Upper lobe of left lung (tissue), 6 donors: ENCODE measurements around the gene MFRP. TPM values are rescaled to one million over a fixed set of nuclear protein-coding genes. Genes with fewer than 3 reads are reported as not detected.
A peak's percentile ranks its signal among the peaks of the same experiment; 100 is the strongest.
"Not testable (repeated sequence)": the region's sequence is repeated elsewhere in the genome, so short reads cannot be mapped to it uniquely, and the experiment has no call there.

Experiments
- ATAC-seq, 2 donors: fragments of 200-7000 bp; cut with Tn5 transposase; one replicate each; pipeline ENCODE4 v1.9.1; 2022; ENCODE audit warnings: mild to moderate bottlenecking in 2 of 2, moderate library complexity in 2 of 2; ENCODE audit not compliant: low FRiP score in 2 of 2
- DNase-seq, 2 donors: peaks; one replicate each; pipeline ENCODE4 v3.0.0-alpha.2; 2019 to 2020
- H3K27ac ChIP-seq, 4 donors: fragments of 200-600 bp; sonication (generic); one replicate each; pipeline ENCODE4 v1.5.1; 2016 to 2019
- H3K27me3 ChIP-seq, 4 donors: fragments of 200-600 bp; sonication (generic); one replicate each; pipeline ENCODE4 v1.5.1; 2017 to 2019
- H3K36me3 ChIP-seq, 4 donors: fragments of 200-600 bp; sonication (generic); one replicate each; pipeline ENCODE4 v1.5.1; 2016 to 2019
- H3K4me1 ChIP-seq, 4 donors: fragments of 200-600 bp; sonication (generic); one replicate each; pipeline ENCODE4 v1.5.1; 2018 to 2019
- H3K4me3 ChIP-seq, 4 donors: fragments of 200-600 bp; sonication (generic); one replicate each; pipeline ENCODE4 v1.5.1; 2017 to 2019; ENCODE audit warnings: mild to moderate bottlenecking in 2 of 4, moderate library complexity in 1 of 4
- H3K9me3 ChIP-seq, 4 donors: fragments of 200-600 bp; sonication (generic); one replicate each; pipeline ENCODE4 v1.5.1; 2018 to 2019
- EP300 ChIP-seq, 4 donors: sonication (generic); formaldehyde crosslinking; IDR thresholded peaks; one replicate each; pipeline ENCODE4 v1.5.1; 2017; ENCODE audit warnings: antibody characterized with exemption in 4 of 4, control low read depth in 2 of 4
- POLR2A ChIP-seq, 4 donors: fragments of 450-650 bp; IDR thresholded peaks; one replicate each; pipeline ENCODE4 v1.5.1; 2016 to 2017; ENCODE audit warnings: antibody characterized with exemption in 4 of 4, mild to moderate bottlenecking in 2 of 4
- POLR2AphosphoS5 ChIP-seq, 2 donors: sonication (generic); formaldehyde crosslinking; IDR thresholded peaks; one replicate each; pipeline ENCODE4 v1.5.1; 2017; ENCODE audit warnings: antibody characterized with exemption in 2 of 2
- WGBS, 2 donors: methylation state at CpG; one replicate each; pipeline ENCODE4 v1.1.5; 2017 to 2018; 5-methylcytosine and 5-hydroxymethylcytosine counted together
- total RNA-seq, 6 donors: library from RNA; depleted of rRNA in 4 of 6; stranded (reverse); fragments of >200 nt in 4 of 6; gene quantifications; one replicate each; pipeline versions ENCODE4 v1.1.0 to v1.2.1, GENCODE V29; 2016 to 2021
- TF ChIP-seq, protein P1 (sequence below), 6 experiments: fragments of 450-650 bp in 4 of 6; fragments of 200-600 bp in 2 of 6; sonication (generic) in 2 of 6; IDR thresholded peaks; one replicate each; pipeline ENCODE4 v1.5.1; 2016 to 2019; ENCODE audit warnings: antibody characterized with exemption in 6 of 6
- donor health status: DM: no; HTN: no; CAD: no; lungs with moderate emphysema.
- donor health status: DM: no; HTN: yes; CAD: no; lungs with severe emphysema.

The MFRP gene
- not detected for total RNA-seq

DNA sequence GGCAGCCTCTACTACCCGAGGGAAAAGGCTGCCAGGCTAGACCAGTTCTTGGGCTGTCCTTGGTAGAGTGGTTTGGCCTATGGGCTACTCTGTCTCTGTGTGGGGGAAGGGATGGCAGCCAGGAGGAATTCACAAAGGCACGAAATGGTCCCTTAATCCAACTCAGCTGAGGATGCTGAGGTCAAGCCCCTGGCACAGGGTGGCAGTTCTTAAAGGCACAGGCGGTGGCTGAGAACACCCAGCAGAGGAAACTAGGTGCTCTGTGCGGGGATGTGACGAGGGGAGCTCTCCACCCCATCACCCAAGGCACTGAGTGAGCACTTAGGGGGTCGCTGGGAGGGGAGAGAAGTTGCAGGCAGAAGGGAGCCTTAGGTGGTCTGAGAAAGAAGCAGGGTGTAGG is at the start of gene MFRP:
Gene MFRP, minus strand, starts transcription at position 101 of the 400 bp plus-strand sequence. CDS start 192 bp downstream, outside the sequence.
- WGBS, 2 donors = 42 to 43% methylated on average over 5 to 6 of the region's 6 CpGs
- DNase-seq = no peak
- no peak for ATAC-seq

DNA sequence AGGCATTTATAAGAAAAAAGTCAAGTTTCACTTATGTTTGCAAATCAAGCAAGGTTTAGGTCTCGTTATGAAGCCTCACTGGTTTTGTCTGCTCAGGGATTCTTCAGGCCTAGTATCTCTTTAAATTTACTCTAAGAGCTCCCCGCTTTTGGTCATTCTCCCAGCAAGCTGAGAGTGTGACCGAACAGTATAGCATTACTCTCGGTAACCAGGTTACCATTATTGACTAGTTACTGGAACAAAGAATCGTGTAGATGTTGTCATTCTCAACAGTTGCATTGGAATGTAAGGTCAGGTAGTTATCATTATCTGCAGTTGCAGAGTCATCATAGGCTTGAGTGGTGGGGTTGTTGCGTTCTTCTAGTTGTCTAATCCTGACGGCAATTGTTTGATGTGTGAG is 44.8 kb upstream of the MFRP start:
- Histone ChIP-seq H3K9me3 (no peaks in the 10 kb centered on the region), H3K27ac (no peak overlapping the region), H3K27me3 (no peaks in the 10 kb centered on the region), H3K4me3 (no peak overlapping the region), H3K4me1 (no peaks in the 10 kb centered on the region), H3K36me3 (no peaks in the 10 kb centered on the region)
- 89 to 90% methylated on average over 7 of the region's 7 CpGs for WGBS, 2 donors
- TF ChIP-seq, protein P1, sequence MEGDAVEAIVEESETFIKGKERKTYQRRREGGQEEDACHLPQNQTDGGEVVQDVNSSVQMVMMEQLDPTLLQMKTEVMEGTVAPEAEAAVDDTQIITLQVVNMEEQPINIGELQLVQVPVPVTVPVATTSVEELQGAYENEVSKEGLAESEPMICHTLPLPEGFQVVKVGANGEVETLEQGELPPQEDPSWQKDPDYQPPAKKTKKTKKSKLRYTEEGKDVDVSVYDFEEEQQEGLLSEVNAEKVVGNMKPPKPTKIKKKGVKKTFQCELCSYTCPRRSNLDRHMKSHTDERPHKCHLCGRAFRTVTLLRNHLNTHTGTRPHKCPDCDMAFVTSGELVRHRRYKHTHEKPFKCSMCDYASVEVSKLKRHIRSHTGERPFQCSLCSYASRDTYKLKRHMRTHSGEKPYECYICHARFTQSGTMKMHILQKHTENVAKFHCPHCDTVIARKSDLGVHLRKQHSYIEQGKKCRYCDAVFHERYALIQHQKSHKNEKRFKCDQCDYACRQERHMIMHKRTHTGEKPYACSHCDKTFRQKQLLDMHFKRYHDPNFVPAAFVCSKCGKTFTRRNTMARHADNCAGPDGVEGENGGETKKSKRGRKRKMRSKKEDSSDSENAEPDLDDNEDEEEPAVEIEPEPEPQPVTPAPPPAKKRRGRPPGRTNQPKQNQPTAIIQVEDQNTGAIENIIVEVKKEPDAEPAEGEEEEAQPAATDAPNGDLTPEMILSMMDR (IDR thresholded peaks at IDR 0.05) = no peak
- TF ChIP-seq POLR2AphosphoS5 (IDR thresholded peaks at IDR 0.05) (no peak), POLR2A (IDR thresholded peaks at IDR 0.05) (no peak), EP300 (IDR thresholded peaks at IDR 0.05) (no peak)
- ATAC-seq = no peak
- no peak for DNase-seq

More for the DNA sequence above, at the start of gene MFRP:
- TF ChIP-seq, protein P1 (IDR thresholded peaks at IDR 0.05) = no peak
- TF ChIP-seq EP300 (IDR thresholded peaks at IDR 0.05) (no peak), POLR2A (IDR thresholded peaks at IDR 0.05) (no peak), POLR2AphosphoS5 (IDR thresholded peaks at IDR 0.05) (no peak)
- no peaks in the 10 kb centered on the region for H3K9me3 ChIP-seq
- no peaks in the 10 kb centered on the region for H3K27me3 ChIP-seq
- no peak within 1 kb of the TSS for H3K4me3 ChIP-seq
- H3K27ac ChIP-seq = no peak within 1 kb of the TSS
- H3K36me3 ChIP-seq = no peaks in the 10 kb centered on the region
- H3K4me1 ChIP-seq = peaks cover under 1 to 8% (median 3%) of the 10 kb centered on the region in 4 donors

DNA sequence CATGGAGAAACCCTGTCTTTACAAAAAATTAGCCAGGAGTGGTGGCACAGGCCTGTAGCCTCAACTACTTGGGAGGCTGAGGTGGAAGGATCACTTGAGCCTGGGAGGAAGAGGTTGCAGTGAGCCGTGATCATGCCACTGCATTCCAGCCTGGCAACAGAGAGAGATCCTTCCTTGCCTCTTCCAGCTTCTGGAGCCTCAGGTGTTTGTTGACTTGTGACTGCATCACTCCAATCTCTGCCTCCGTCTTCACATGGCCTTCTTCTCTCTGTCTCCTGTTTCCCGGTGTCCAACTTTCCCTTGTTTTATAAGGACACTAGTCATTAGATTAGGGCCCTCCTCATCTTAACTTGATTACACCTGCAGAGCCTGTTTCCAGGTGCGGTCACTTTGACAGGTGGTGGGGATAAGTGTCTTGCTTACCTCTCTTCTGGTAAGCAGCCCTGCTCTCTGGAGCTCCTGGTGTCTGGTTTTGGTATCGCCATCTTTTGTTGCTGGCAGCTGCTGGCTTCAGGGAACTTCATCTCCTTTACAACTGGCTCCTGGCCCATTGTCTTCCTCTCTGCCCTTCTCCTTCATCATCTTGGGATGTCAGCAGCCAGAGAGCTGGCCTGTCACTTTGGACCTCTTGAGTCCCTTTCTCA is 43.2 kb upstream of the MFRP start:
- no peaks in the 10 kb centered on the region for H3K9me3 ChIP-seq
- H3K4me1 ChIP-seq = no peaks in the 10 kb centered on the region
- ATAC-seq (no peak), DNase-seq (no peak)
- no peaks in the 10 kb centered on the region for H3K27me3 ChIP-seq
- no peaks in the 10 kb centered on the region for H3K36me3 ChIP-seq
- WGBS, 2 donors = 71 to 72% methylated on average over 5 of the region's 5 CpGs
- no peak for TF ChIP-seq EP300 (IDR thresholded peaks at IDR 0.05)
- TF ChIP-seq, protein P1 (IDR thresholded peaks at IDR 0.05) = peak in 2 of 6 experiments; percentile 14 to 21
- no peak overlapping the region for H3K4me3 ChIP-seq
- H3K27ac ChIP-seq = no peak overlapping the region

DNA sequence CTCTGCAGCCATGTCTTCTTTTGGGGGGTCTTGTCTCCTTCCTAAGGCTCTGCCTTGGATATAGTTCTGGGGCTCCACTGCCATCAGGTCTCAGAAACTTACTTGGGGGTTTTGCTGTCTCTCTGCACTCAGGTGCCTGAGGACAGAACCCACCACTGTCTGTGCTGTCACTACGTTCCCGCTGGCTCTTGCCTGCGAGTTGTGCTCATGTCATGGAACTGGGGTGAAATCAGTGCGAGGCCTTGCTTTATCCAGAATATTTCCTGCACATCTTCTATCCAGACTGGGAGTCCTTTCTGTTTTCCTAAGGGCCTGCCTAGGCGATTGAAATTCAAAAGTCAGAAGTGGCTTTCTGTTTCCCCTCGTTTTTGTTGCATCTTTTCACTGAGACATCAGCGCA is 41.6 kb upstream of the MFRP start:
- H3K36me3 ChIP-seq = no peaks in the 10 kb centered on the region
- TF ChIP-seq POLR2AphosphoS5 (IDR thresholded peaks at IDR 0.05) (no peak), EP300 (IDR thresholded peaks at IDR 0.05) (no peak), POLR2A (IDR thresholded peaks at IDR 0.05) (no peak)
- TF ChIP-seq, protein P1 (IDR thresholded peaks at IDR 0.05) = no peak
- H3K9me3 ChIP-seq = no peaks in the 10 kb centered on the region
- no peak overlapping the region for H3K27ac ChIP-seq
- WGBS, 2 donors = 87 to 88% methylated on average over 7 of the region's 7 CpGs
- H3K4me1 ChIP-seq = no peaks in the 10 kb centered on the region
- no peak overlapping the region for H3K4me3 ChIP-seq
- no peaks in the 10 kb centered on the region for H3K27me3 ChIP-seq
- no peak for ATAC-seq
- DNase-seq = no peak

DNA sequence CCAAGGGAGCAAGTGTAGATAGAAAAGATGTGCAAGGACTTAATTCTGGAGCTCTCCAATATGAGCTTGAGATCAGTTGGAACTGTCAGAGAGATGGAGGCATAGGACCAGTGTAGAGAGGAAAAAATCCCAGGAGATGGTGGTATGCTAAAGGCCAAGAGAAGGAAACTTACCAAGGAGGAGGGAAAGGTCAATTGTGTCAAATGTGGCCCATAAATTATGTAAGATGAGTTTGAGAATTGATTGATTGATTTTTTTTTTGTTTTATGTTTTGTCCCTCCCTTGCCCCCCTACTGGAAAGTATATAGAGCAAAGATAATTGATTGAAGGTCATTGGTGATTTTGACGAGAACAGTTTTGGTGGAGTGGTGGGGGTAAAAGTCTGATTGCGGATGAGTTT is 37.8 kb upstream of the MFRP start:
- WGBS, 2 donors = 84 to 94% methylated on average over 2 of the region's 2 CpGs
- H3K4me3 ChIP-seq = no peak overlapping the region
- H3K36me3 ChIP-seq = no peaks in the 10 kb centered on the region
- H3K27ac ChIP-seq = no peak overlapping the region
- TF ChIP-seq EP300 (IDR thresholded peaks at IDR 0.05) (no peak), POLR2AphosphoS5 (IDR thresholded peaks at IDR 0.05) (no peak), POLR2A (IDR thresholded peaks at IDR 0.05) (no peak)
- TF ChIP-seq, protein P1 (IDR thresholded peaks at IDR 0.05) = no peak
- H3K9me3 ChIP-seq = no peaks in the 10 kb centered on the region
- ATAC-seq (no peak), DNase-seq (no peak)
- H3K27me3 ChIP-seq = no peaks in the 10 kb centered on the region
- peaks cover 9 to 18% (median 15%) of the 10 kb centered on the region in 4 donors for H3K4me1 ChIP-seq

DNA sequence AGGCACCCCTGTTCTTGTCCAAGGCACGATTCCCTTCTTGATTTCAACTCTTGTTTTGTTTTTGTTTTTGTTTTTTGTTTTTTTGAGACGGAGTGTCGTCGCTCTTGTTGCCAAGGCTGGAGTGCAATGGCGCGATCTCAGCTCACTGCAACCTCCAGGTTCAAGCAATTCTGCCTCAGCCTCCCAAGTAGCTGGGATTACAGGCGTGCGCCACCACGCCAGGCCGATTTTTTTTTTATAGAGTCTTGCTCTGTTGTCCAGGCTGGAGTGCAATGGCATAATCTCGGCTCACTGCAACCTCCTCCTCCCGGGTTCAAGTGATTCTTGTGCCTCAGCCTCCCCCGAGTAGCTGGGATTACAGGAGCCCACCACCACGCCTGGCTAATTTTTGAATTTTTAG is 36.0 kb upstream of the MFRP start:
- H3K9me3 ChIP-seq, H3K36me3 ChIP-seq, DNase-seq, H3K4me3 ChIP-seq, H3K27me3 ChIP-seq, ATAC-seq, H3K27ac ChIP-seq: not testable (repeated sequence)
- WGBS, 2 donors = 86 to 91% methylated on average over 14 of the region's 14 CpGs
- peaks cover 9 to 18% (median 15%) of the 10 kb centered on the region in 4 donors for H3K4me1 ChIP-seq
